UCSD-AML1 (cell line): ENCODE data around the gene UNC5B.

Experiments
- DNase-seq: peaks from one replicate; lab custom pipeline; 2025; ENCODE audit not compliant: unreplicated experiment; lab: John Stamatoyannopoulos, UW

The UNC5B gene

GRCh38 chr10:71279590-71280170, 67.3 kb downstream of the UNC5B start:
- DNase-seq: no peak

GRCh38 chr10:71280216-71280615, 67.8 kb downstream of the UNC5B start:
- DNase-seq: no peak

GRCh38 chr10:71280825-71281224, 68.5 kb downstream of the UNC5B start:
- DNase-seq: no peak

- DNase-seq: no peak
Measured at GRCh38 chr10:71281646-71282322, 69.4 kb downstream of the UNC5B start.

DNA sequence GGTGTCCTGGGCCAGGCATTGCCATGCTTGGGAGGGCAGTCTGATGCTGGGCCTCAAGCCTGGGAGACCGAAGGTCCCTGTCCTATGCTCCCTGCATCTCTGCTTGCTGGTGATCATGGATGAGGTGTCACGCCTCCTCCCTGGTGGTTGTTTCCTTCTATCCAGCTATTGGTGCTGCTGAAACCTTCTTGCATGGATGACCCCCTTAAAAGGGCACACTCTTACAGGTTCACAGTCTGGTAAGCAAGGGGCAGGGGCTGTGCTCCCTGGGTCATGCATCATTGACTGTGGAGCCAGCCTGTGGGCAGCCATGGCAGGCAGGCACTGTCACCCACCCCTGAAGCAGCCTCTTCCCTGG, 69.9 kb downstream of the UNC5B start:
- no peak for DNase-seq

GRCh38 chr10:71283410-71283809, 71.0 kb downstream of the UNC5B start:
- DNase-seq: no peak

DNA sequence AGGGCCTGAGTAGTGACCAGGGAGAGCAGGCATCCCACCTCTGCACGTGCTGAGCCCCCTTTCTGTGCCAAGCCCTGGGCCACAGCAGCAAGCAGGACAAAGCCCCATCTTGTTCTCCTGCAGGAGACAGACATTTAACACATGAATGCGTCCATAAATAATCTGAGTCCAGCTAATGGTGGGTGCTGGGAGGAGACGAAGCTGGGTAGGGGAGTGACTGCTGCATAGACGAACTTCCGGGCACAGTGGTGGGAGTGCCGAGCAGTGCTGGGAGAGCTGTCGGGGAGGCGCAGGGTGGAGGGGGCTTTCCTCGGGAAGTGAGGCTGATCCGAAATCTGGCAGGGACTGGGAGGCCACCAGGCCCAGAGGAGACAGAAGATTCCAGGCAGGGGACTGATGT, 71.5 kb downstream of the UNC5B start:
- no peak for DNase-seq

DNA sequence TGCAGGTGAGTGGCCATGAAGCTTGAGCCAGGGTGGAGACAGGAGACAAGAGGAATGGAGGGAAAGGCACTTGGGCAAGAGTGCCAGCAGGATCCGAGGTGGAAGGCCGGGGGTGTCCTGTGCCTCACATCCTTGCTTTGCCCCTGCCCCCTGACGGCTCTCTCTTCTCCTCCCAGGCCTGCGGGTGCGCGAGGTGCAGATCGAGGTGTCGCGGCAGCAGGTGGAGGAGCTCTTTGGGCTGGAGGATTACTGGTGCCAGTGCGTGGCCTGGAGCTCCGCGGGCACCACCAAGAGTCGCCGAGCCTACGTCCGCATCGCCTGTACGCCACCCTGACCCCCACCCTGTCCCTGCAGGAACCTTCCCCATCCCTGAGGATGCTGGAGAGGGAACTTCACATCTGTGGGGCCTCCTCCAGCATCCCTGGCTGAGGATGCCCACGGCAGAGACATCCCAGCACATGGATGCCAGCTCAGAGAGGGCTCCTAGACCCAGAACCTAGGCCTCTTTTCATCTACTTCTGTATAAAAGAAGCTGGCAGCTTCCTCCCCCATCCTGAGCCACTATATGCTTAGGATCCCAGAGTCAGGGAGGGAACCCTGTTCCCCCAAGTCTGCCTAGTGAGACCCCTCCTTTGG, 72.3 kb downstream of the UNC5B start:
- no peak for DNase-seq

DNA sequence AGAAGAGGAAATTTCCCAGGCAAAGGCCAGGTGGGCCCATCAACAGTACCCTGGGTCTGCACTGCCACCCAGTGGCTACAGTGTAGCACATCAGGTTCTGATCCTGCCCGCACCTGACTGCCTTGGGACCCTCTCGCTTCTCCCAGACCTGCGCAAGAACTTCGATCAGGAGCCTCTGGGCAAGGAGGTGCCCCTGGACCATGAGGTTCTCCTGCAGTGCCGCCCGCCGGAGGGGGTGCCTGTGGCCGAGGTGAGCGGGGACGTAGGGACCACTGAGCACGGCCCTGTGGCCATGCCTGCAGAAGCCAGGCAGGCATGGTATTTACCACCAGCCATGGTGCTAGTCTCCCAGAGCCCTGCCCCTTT, 72.8 kb downstream of the UNC5B start:
- peak; percentile 39 for DNase-seq

GRCh38 chr10:71285986-71286385, 73.6 kb downstream of the UNC5B start:
- DNase-seq: no peak

GRCh38 chr10:71286521-71287294, 74.3 kb downstream of the UNC5B start:
- DNase-seq: no peak

DNA sequence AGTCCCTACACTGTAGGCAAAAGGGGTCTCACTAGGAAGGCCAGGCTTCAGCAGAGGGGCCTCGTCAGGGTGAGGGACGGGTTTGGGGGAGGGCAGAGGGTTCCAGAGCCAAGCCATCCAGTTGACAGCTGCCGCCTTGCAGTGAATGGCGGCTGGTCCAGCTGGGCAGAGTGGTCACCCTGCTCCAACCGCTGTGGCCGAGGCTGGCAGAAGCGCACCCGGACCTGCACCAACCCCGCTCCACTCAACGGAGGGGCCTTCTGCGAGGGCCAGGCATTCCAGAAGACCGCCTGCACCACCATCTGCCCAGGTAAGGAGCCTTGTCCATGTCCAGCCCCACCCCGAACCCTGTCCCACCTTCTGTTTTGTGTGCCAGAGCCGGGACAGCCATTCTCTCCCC, 75.1 kb downstream of the UNC5B start:
- DNase-seq: no peak

- no peak for DNase-seq
Measured at GRCh38 chr10:71288461-71288860, 76.1 kb downstream of the UNC5B start.

- peak; percentile 80 for DNase-seq
Measured at GRCh38 chr10:71289421-71290130, 77.2 kb downstream of the UNC5B start.

DNA sequence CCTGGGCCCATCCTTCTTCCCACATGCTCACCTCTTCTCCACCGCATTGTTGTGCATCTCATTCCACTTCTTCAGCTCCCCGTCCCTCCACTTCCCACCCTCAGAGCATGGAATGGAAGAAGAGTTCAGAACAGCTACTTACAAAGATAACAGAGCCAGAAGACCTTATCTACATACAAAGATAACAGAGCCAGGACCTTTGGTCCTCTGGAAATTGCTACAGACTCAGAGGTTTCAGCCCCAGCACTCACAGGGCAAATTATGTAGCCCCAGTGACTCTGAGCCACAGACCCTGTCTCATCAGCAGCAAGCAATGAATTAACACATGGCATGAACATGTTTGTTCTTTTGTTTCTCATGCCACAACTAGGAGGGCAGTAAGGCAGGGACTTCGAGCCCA, 78.0 kb downstream of the UNC5B start:
- DNase-seq: no peak

GRCh38 chr10:71290806-71291527, 78.6 kb downstream of the UNC5B start:
- DNase-seq: no peak

GRCh38 chr10:71291528-71291900, 79.1 kb downstream of the UNC5B start:
- no peak for DNase-seq

DNA sequence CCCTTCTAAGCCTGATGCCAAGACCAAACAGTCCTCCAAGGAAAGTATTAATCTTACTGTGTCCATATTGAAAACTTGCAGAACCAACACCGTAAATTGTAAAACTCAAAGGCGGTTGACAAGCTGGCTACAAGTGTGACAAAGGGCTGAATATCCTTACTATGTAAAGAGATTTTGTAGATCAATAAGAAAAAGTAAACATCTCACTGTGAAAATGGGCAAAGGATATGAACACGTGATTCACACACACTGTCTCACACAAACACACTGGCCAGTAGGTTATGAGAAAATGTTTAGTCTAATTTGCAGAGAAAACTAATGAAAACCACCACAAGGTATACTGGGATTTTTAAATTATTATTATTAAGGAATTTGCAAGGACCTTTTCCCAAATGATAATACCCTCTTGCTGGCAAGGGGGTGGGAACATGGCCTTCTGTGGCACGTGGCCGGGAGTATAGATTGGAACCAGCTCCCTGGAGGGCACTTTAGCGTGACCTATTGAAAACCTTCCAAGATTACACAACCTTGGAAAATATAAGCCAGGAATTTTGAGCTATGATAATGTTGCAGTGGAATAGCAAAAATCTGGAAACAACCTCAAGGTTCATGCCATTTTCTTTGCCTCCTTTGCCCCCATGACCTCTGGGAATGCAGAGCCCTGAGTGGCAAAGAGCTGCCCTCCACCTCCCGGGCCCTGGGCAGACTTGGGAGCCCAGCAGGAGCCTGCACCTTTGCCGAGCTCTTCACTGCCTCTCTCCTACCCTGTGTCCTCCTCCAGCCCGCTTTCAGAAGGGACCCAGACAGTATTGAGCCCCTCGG, 80.5 kb downstream of the UNC5B start:
- no peak for DNase-seq

- no peak for DNase-seq
Measured at GRCh38 chr10:71293446-71294084, 81.2 kb downstream of the UNC5B start.
